Upper lobe of left lung (tissue), 6 donors: Measurements from ENCODE around the gene TMEM271. TPM values are rescaled to one million over a fixed set of nuclear protein-coding genes. Genes with fewer than 3 reads are reported as not detected.

Experiments
- ATAC-seq, 2 donors: fragments of 200-7000 bp; cut with Tn5 transposase; one replicate each; pipeline ENCODE4 v1.9.1; 2022; ENCODE audit warnings: mild to moderate bottlenecking in 2 of 2, moderate library complexity in 2 of 2; ENCODE audit not compliant: low FRiP score in 2 of 2
- DNase-seq, 2 donors: peaks; one replicate each; pipeline ENCODE4 v3.0.0-alpha.2; 2019 to 2020
- H3K27ac ChIP-seq, 4 donors: fragments of 200-600 bp; sonication (generic); one replicate each; pipeline ENCODE4 v1.5.1; 2016 to 2019
- H3K27me3 ChIP-seq, 4 donors: fragments of 200-600 bp; sonication (generic); one replicate each; pipeline ENCODE4 v1.5.1; 2017 to 2019
- H3K36me3 ChIP-seq, 4 donors: fragments of 200-600 bp; sonication (generic); one replicate each; pipeline ENCODE4 v1.5.1; 2016 to 2019
- H3K4me1 ChIP-seq, 4 donors: fragments of 200-600 bp; sonication (generic); one replicate each; pipeline ENCODE4 v1.5.1; 2018 to 2019
- H3K4me3 ChIP-seq, 4 donors: fragments of 200-600 bp; sonication (generic); one replicate each; pipeline ENCODE4 v1.5.1; 2017 to 2019; ENCODE audit warnings: mild to moderate bottlenecking in 2 of 4, moderate library complexity in 1 of 4
- H3K9me3 ChIP-seq, 4 donors: fragments of 200-600 bp; sonication (generic); one replicate each; pipeline ENCODE4 v1.5.1; 2018 to 2019
- EP300 ChIP-seq, 4 donors: sonication (generic); formaldehyde crosslinking; IDR thresholded peaks; one replicate each; pipeline ENCODE4 v1.5.1; 2017; ENCODE audit warnings: antibody characterized with exemption in 4 of 4, control low read depth in 2 of 4
- POLR2A ChIP-seq, 4 donors: fragments of 450-650 bp; IDR thresholded peaks; one replicate each; pipeline ENCODE4 v1.5.1; 2016 to 2017; ENCODE audit warnings: antibody characterized with exemption in 4 of 4, mild to moderate bottlenecking in 2 of 4
- POLR2AphosphoS5 ChIP-seq, 2 donors: sonication (generic); formaldehyde crosslinking; IDR thresholded peaks; one replicate each; pipeline ENCODE4 v1.5.1; 2017; ENCODE audit warnings: antibody characterized with exemption in 2 of 2
- WGBS, 2 donors: methylation state at CpG; one replicate each; pipeline ENCODE4 v1.1.5; 2017 to 2018; 5-methylcytosine and 5-hydroxymethylcytosine counted together
- total RNA-seq, 6 donors: library from RNA; depleted of rRNA in 4 of 6; stranded (reverse); fragments of >200 nt in 4 of 6; gene quantifications; one replicate each; pipeline versions ENCODE4 v1.1.0 to v1.2.1, GENCODE V29; 2016 to 2021
- TF ChIP-seq, protein P1 (sequence below), 6 experiments: fragments of 450-650 bp in 4 of 6; fragments of 200-600 bp in 2 of 6; sonication (generic) in 2 of 6; IDR thresholded peaks; one replicate each; pipeline ENCODE4 v1.5.1; 2016 to 2019; ENCODE audit warnings: antibody characterized with exemption in 6 of 6
- donor health status: DM: no; HTN: no; CAD: no; lungs with moderate emphysema.
- donor health status: DM: no; HTN: yes; CAD: no; lungs with severe emphysema.

TMEM271 gene
- total RNA-seq, 6 donors from 2014 or later: not detected

DNA sequence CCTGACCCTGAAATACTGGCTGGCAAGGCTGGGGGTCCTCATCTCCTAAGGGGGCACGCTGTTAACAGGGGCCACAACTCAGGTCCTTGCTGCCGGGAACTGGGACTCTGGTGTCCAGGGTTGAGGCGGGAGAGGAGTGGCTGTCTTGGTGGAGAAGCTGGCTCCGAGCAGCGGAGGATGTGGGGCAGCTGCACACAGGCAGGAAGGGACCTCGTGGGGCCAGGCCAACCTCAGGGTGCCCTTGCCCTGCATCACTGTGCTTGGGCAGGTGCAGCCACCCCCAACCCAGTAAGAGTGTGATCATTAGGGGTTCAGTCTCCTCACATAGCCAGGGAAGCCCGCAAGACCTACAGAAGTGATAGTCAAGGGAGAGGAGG, 36.6 kb upstream of the TMEM271 start:
- Histone ChIP-seq H3K27ac (no peak overlapping the region), H3K36me3 (no peaks in the 10 kb centered on the region), H3K27me3 (no peaks in the 10 kb centered on the region), H3K4me3 (no peak overlapping the region), H3K9me3 (no peaks in the 10 kb centered on the region), H3K4me1 (no peaks in the 10 kb centered on the region)
- ATAC-seq (no peak), DNase-seq (peak in 1 of 2 donors; percentile 8)
- WGBS, 2 donors: 78 to 100% methylated on average over 1 to 6 of the region's 7 CpGs
- TF ChIP-seq, protein P1, sequence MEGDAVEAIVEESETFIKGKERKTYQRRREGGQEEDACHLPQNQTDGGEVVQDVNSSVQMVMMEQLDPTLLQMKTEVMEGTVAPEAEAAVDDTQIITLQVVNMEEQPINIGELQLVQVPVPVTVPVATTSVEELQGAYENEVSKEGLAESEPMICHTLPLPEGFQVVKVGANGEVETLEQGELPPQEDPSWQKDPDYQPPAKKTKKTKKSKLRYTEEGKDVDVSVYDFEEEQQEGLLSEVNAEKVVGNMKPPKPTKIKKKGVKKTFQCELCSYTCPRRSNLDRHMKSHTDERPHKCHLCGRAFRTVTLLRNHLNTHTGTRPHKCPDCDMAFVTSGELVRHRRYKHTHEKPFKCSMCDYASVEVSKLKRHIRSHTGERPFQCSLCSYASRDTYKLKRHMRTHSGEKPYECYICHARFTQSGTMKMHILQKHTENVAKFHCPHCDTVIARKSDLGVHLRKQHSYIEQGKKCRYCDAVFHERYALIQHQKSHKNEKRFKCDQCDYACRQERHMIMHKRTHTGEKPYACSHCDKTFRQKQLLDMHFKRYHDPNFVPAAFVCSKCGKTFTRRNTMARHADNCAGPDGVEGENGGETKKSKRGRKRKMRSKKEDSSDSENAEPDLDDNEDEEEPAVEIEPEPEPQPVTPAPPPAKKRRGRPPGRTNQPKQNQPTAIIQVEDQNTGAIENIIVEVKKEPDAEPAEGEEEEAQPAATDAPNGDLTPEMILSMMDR (IDR thresholded peaks at IDR 0.05): no peak
- TF ChIP-seq POLR2A (IDR thresholded peaks at IDR 0.05): no peak
- TF ChIP-seq EP300 (IDR thresholded peaks at IDR 0.05): no peak
- no peak for TF ChIP-seq POLR2AphosphoS5 (IDR thresholded peaks at IDR 0.05)

DNA sequence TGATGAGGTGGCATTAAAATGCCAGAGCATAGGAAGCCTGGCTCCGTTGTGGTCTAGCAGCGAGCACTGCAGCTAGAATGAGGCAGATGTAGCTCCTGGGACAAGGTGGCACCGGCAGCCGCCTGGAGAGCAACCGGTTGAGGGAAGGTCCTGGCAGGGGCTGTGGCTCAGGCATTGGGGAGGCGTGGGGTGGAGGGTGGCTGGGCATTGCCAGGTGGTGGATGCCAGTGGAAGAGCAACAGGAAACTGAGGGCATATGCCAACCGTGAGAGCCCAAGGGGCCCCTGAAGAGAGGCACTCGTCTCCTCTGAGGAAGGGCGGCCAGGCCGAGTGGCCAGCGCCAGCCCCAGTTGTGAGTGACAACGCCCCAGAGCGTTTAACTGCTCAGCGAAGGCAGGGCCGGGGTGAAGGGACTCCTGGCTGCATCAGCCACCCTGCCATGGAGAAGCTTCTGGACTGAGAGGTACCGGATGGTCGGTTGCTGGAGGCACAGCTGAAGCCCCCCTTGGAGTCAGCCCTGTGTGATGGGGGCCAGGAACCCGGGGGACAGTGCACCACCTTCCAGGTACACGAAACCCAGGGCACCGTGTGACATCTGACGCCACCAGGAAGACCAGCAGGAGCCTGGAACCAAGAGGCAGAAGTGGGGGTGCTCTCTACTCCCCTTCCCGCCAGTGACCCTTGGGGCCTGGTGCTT, 36.1 kb upstream of the TMEM271 start:
- ATAC-seq (no peak), DNase-seq (peak; percentile 9 to 53)

DNA sequence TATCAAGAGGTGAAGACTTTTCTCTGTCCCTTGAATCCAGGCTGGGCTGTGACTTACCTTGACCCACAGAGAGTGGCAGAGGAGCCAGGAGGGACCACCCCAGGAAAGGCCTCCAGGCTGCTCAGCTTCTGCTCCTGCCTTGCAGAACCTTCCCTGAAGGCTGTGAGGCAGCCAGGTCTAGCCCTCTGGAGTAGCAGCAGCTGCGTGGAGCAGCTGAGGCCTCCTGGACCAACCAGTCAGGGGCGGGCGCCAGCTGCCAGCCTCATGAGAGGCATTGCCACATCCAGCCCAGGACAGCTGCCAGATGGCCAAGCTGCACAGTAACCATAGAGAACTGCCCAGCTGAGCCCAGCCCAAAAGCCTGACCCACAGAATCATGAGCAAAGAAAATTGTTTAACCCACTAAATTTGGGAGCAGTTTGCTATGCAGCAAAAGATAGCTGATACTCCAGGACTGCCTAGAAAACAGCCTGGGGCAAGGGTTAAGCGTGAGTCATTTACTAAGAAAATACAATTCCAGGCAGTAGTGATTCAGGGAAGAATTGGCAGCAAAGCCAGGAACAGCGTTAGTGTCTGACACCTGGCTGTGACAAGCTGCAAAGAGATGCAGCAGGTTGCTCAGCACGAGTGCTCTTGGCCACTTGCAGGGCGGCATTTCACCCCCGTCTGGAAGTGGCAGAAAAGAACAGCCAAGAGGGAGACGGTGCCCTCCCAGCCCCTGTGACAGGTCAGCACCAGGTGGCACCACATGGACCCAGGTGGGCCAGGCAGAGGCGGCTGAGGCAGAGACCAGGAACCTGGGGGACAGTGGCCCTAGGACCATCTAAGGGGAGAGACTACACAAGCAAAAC, 34.5 kb upstream of the TMEM271 start:
- Histone ChIP-seq H3K27ac (no peak overlapping the region), H3K9me3 (no peaks in the 10 kb centered on the region), H3K4me3 (no peak overlapping the region), H3K36me3 (no peaks in the 10 kb centered on the region), H3K4me1 (no peaks in the 10 kb centered on the region), H3K27me3 (no peaks in the 10 kb centered on the region)
- DNase-seq (peak; percentile 23 to 62), ATAC-seq (peak; percentile 27 to 68)
- WGBS, 2 donors: 54 to 66% methylated on average over 9 to 10 of the region's 10 CpGs
- no peak for TF ChIP-seq POLR2A (IDR thresholded peaks at IDR 0.05)
- no peak for TF ChIP-seq EP300 (IDR thresholded peaks at IDR 0.05)
- TF ChIP-seq, protein P1 (IDR thresholded peaks at IDR 0.05): no peak
- TF ChIP-seq POLR2AphosphoS5 (IDR thresholded peaks at IDR 0.05): no peak

More for the DNA sequence above, 36.1 kb upstream of the TMEM271 start:
- Histone ChIP-seq H3K9me3 (no peaks in the 10 kb centered on the region), H3K36me3 (no peaks in the 10 kb centered on the region), H3K27ac (no peak overlapping the region), H3K27me3 (no peaks in the 10 kb centered on the region), H3K4me1 (no peaks in the 10 kb centered on the region), H3K4me3 (no peak overlapping the region)
- 70 to 79% methylated on average over 17 to 20 of the region's 22 CpGs for WGBS, 2 donors
- TF ChIP-seq EP300 (IDR thresholded peaks at IDR 0.05) (no peak), POLR2A (IDR thresholded peaks at IDR 0.05) (no peak), POLR2AphosphoS5 (IDR thresholded peaks at IDR 0.05) (no peak)
- TF ChIP-seq, protein P1 (IDR thresholded peaks at IDR 0.05): no peak

GRCh38 chr4:609400-610050, 33.4 kb upstream of the TMEM271 start:
- H3K4me1 ChIP-seq: no peaks in the 10 kb centered on the region
- H3K36me3 ChIP-seq: no peaks in the 10 kb centered on the region
- ATAC-seq: no peak
- no peak overlapping the region for H3K4me3 ChIP-seq
- TF ChIP-seq EP300 (IDR thresholded peaks at IDR 0.05): no peak
- TF ChIP-seq POLR2A (IDR thresholded peaks at IDR 0.05): no peak
- no peak for TF ChIP-seq POLR2AphosphoS5 (IDR thresholded peaks at IDR 0.05)
- 77 to 78% methylated on average over 8 of the region's 8 CpGs for WGBS, 2 donors
- no peaks in the 10 kb centered on the region for H3K27me3 ChIP-seq
- no peak overlapping the region for H3K27ac ChIP-seq
- DNase-seq: peak in 1 of 2 donors; percentile 11
- H3K9me3 ChIP-seq: no peaks in the 10 kb centered on the region

DNA sequence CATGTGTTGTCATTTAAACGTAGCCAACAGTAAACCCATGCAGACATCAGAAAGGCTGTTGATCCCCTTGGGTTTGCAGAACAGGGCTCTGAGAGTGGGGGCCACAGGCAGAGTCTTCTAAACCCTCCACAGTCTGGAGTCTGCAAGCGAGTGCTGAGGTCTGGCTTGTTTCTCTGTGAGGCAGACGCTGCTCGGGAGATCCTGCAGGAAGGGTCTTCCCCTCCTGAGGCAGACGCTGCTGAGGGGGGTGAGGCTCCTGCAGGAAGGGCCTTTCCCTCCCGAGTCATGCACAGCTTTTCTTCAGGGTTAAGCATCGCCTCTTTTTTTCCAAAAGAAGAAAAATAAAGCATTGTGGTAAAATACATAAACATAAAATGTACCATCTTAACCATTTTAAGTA, 32.1 kb upstream of the TMEM271 start:
- no peak for TF ChIP-seq EP300 (IDR thresholded peaks at IDR 0.05)
- TF ChIP-seq POLR2AphosphoS5 (IDR thresholded peaks at IDR 0.05): no peak
- TF ChIP-seq, protein P1 (IDR thresholded peaks at IDR 0.05): no peak
- no peak for TF ChIP-seq POLR2A (IDR thresholded peaks at IDR 0.05)
- ATAC-seq: no peak
- no peaks in the 10 kb centered on the region for H3K27me3 ChIP-seq
- H3K27ac ChIP-seq: no peak overlapping the region
- no peak overlapping the region for H3K4me3 ChIP-seq
- no peaks in the 10 kb centered on the region for H3K36me3 ChIP-seq
- no peaks in the 10 kb centered on the region for H3K9me3 ChIP-seq
- WGBS, 2 donors: 38 to 42% methylated on average over 7 of the region's 7 CpGs
- H3K4me1 ChIP-seq: no peaks in the 10 kb centered on the region
- DNase-seq: peak in 1 of 2 donors; percentile 6
